Stomach smooth muscle (tissue), 2 donors: ENCODE results near the gene MORC1.

ENCODE experiments used
- H3K27ac ChIP-seq: one replicate; pipeline ENCODE4 v1.7.0; 2013; ENCODE audit warnings: mild to moderate bottlenecking, low read length, inconsistent platforms
- H3K27me3 ChIP-seq, 2 donors: one replicate each; pipeline ENCODE4 v1.7.0; 2013; ENCODE audit warnings: low read length in 2 of 2; ENCODE audit not compliant: insufficient read depth in 2 of 2, control insufficient read depth in 1 of 2
- H3K36me3 ChIP-seq, 2 donors: one replicate each; pipeline ENCODE4 v1.7.0; 2013; ENCODE audit warnings: low read length in 2 of 2; ENCODE audit not compliant: control insufficient read depth in 2 of 2, insufficient read depth in 2 of 2
- H3K4me1 ChIP-seq: one replicate; pipeline ENCODE4 v1.7.0; 2013; ENCODE audit warnings: low read length; ENCODE audit not compliant: control insufficient read depth, insufficient read depth
- H3K4me3 ChIP-seq, 2 donors: one replicate each; pipeline ENCODE4 v1.7.0; 2013; ENCODE audit warnings: low read length in 2 of 2
- H3K9ac ChIP-seq, 2 donors: one replicate each; pipeline ENCODE4 v1.7.0; 2013; ENCODE audit warnings: low read length in 2 of 2, mild to moderate bottlenecking in 1 of 2
- H3K9me3 ChIP-seq, 2 donors: one replicate each; pipeline ENCODE4 v1.7.0; 2013; ENCODE audit warnings: low read length in 2 of 2; ENCODE audit not compliant: control insufficient read depth in 2 of 2
- donor health status: healthy.
- donor health status: Pancreatic carcinoma.

Gene MORC1

GRCh38 chr3:108946292-108947285, 171.3 kb downstream of the MORC1 start:
- Histone ChIP-seq H3K4me1 (no peaks in the 10 kb centered on the region), H3K4me3 (no peak overlapping the region), H3K27ac (no peak overlapping the region), H3K9ac (no peak overlapping the region), H3K27me3 (no peaks in the 10 kb centered on the region), H3K9me3 (no peaks in the 10 kb centered on the region), H3K36me3 (no peaks in the 10 kb centered on the region)

GRCh38 chr3:108940568-108941263, 177.2 kb downstream of the MORC1 start:
- Histone ChIP-seq H3K27me3 (no peaks in the 10 kb centered on the region), H3K9me3 (no peaks in the 10 kb centered on the region), H3K4me1 (no peaks in the 10 kb centered on the region), H3K9ac (no peak overlapping the region), H3K27ac (no peak overlapping the region), H3K36me3 (no peaks in the 10 kb centered on the region), H3K4me3 (no peak overlapping the region)

GRCh38 chr3:108940166-108940565, 177.8 kb downstream of the MORC1 start:
- Histone ChIP-seq H3K4me1 (no peaks in the 10 kb centered on the region), H3K9ac (no peak overlapping the region), H3K9me3 (no peaks in the 10 kb centered on the region), H3K27me3 (no peaks in the 10 kb centered on the region), H3K4me3 (no peak overlapping the region), H3K36me3 (no peaks in the 10 kb centered on the region), H3K27ac (no peak overlapping the region)

GRCh38 chr3:108936924-108937689, 180.8 kb downstream of the MORC1 start:
- Histone ChIP-seq H3K9me3 (no peaks in the 10 kb centered on the region), H3K4me3 (no peak overlapping the region), H3K36me3 (no peaks in the 10 kb centered on the region), H3K4me1 (no peaks in the 10 kb centered on the region), H3K27me3 (no peaks in the 10 kb centered on the region), H3K9ac (no peak overlapping the region), H3K27ac (no peak overlapping the region)

GRCh38 chr3:108931035-108931434, 186.9 kb downstream of the MORC1 start:
- Histone ChIP-seq H3K27ac (no peak overlapping the region), H3K36me3 (no peaks in the 10 kb centered on the region), H3K4me1 (no peaks in the 10 kb centered on the region), H3K4me3 (no peak overlapping the region), H3K27me3 (no peaks in the 10 kb centered on the region), H3K9me3 (no peaks in the 10 kb centered on the region), H3K9ac (no peak overlapping the region)

GRCh38 chr3:108918866-108919265, 199.1 kb downstream of the MORC1 start:
- no peaks in the 10 kb centered on the region for H3K27me3 ChIP-seq
- H3K4me1 ChIP-seq: no peaks in the 10 kb centered on the region
- no peak overlapping the region for H3K4me3 ChIP-seq
- H3K9ac ChIP-seq: no peak overlapping the region
- no peak overlapping the region for H3K27ac ChIP-seq
- no peaks in the 10 kb centered on the region for H3K36me3 ChIP-seq
- H3K9me3 ChIP-seq: no peaks in the 10 kb centered on the region

GRCh38 chr3:108914774-108915641, 202.9 kb downstream of the MORC1 start:
- Histone ChIP-seq H3K9ac (no peak overlapping the region), H3K27ac (no peak overlapping the region), H3K4me1 (no peaks in the 10 kb centered on the region), H3K27me3 (no peaks in the 10 kb centered on the region), H3K4me3 (no peak overlapping the region), H3K36me3 (no peaks in the 10 kb centered on the region), H3K9me3 (no peaks in the 10 kb centered on the region)

- Histone ChIP-seq H3K9ac (no peak overlapping the region), H3K27ac (no peak overlapping the region), H3K4me3 (no peak overlapping the region), H3K36me3 (no peaks in the 10 kb centered on the region), H3K9me3 (no peaks in the 10 kb centered on the region), H3K27me3 (no peaks in the 10 kb centered on the region), H3K4me1 (no peaks in the 10 kb centered on the region)
These were observed 208.1 kb downstream of the MORC1 start for GRCh38 chr3:108909799-108910198.
